Thyroid gland (tissue), 4 donors: ENCODE data around the gene ZNF441. TPM values are rescaled to one million over a fixed set of nuclear protein-coding genes. Genes with fewer than 3 reads are reported as not detected.

ENCODE experiments used
- DNase-seq, 2 donors: peaks; one replicate each; pipeline ENCODE4 v3.0.0-alpha.2; 2019
- H3K27ac ChIP-seq, 3 donors: fragments of 200-600 bp; sonication (generic); 1 replicate in 2 of 3; 2 replicates in 1 of 3; pipeline ENCODE4 v1.5.1; 2016 to 2019; ENCODE audit warnings: mild to moderate bottlenecking in 1 of 3, moderate library complexity in 1 of 3
- H3K27me3 ChIP-seq: fragments of 200-600 bp; sonication (generic); one replicate; pipeline ENCODE4 v1.5.1; 2019
- H3K36me3 ChIP-seq, 2 donors: fragments of 200-600 bp; sonication (generic); one replicate each; pipeline ENCODE4 v1.5.1; 2016 to 2019
- H3K4me1 ChIP-seq, 2 donors: fragments of 200-600 bp; sonication (generic); one replicate each; pipeline ENCODE4 v1.5.1; 2017 to 2019
- H3K4me3 ChIP-seq, 3 donors: fragments of 200-600 bp; sonication (generic); replicated peaks in 1 of 3; 1 replicate in 2 of 3; 2 replicates in 1 of 3; pipeline ENCODE4 v1.5.1; 2016; ENCODE audit warnings: mild to moderate bottlenecking in 1 of 3
- H3K9me3 ChIP-seq: fragments of 200-600 bp; sonication (generic); one replicate; pipeline ENCODE4 v1.5.1; 2017
- CTCF ChIP-seq, 6 experiments: fragments of 200-600 bp in 3 of 6; fragments of 450-650 bp in 3 of 6; sonication (generic) in 3 of 6; IDR thresholded peaks; one replicate each; pipeline ENCODE4 v1.5.1; 2016 to 2019; ENCODE audit warnings: antibody characterized with exemption in 6 of 6, mild to moderate bottlenecking in 2 of 6, inconsistent platforms in 1 of 6, moderate library complexity in 1 of 6
- POLR2A ChIP-seq, 2 donors: fragments of 450-650 bp; IDR thresholded peaks; one replicate each; pipeline ENCODE4 v1.6.1; 2017; ENCODE audit warnings: antibody characterized with exemption in 2 of 2, mild to moderate bottlenecking in 2 of 2, moderate library complexity in 1 of 2
- WGBS, 2 donors: methylation state at CpG; one replicate each; pipeline ENCODE4 v1.1.5; 2017; 5-methylcytosine and 5-hydroxymethylcytosine counted together
- intact Hi-C: fragments of 100-400 bp; cut with DNase I; formaldehyde crosslinking; loops from one replicate; pipeline ENCODE4 v1.15.1; 2023
- total RNA-seq, 4 donors: library from RNA; depleted of rRNA; stranded (reverse); fragments of >200 nt; gene quantifications; one replicate each; pipeline ENCODE4 v1.2.3, GENCODE V29; 2016

Gene ZNF441
- total RNA-seq: 10 to 100 TPM; 17.8 to 56.4 (median 24.2) TPM

GRCh38 chr19:11766597-11767591 is at the start of gene ZNF441:
Gene ZNF441, plus strand, starts transcription at chr19:11767000. Its CDS starts 194 bp downstream, at chr19:11767194.
- WGBS, 2 donors: 0 to 1% methylated on average over 5 to 27 of the region's 61 CpGs
- H3K9me3 ChIP-seq: no peaks in the 10 kb centered on the region
- intact Hi-C loops: no loop called here
- H3K27ac ChIP-seq: peak within 1 kb of the TSS; percentile 72 to 91 (median 91)
- H3K4me3 ChIP-seq: peak within 1 kb of the TSS; percentile 29 to 63 (median 61)
- H3K27me3 ChIP-seq: no peaks in the 10 kb centered on the region
- TF ChIP-seq POLR2A (IDR thresholded peaks at IDR 0.05) (peak; percentile 35 to 87), CTCF (IDR thresholded peaks at IDR 0.05) (no peak)
- DNase-seq: peak; percentile 98 to 99
- H3K4me1 ChIP-seq: peaks cover 10 to 19% of the 10 kb centered on the region in 2 donors
- H3K36me3 ChIP-seq: no peaks in the 10 kb centered on the region

- no peak for DNase-seq
- 83 to 89% methylated on average over 5 of the region's 5 CpGs for WGBS, 2 donors
- Histone ChIP-seq H3K27ac (no peak overlapping the region), H3K9me3 (no peaks in the 10 kb centered on the region), H3K36me3 (peaks cover 17 to 22% of the 10 kb centered on the region in 2 donors), H3K4me1 (no peaks in the 10 kb centered on the region), H3K27me3 (no peaks in the 10 kb centered on the region), H3K4me3 (no peak overlapping the region)
- no peak for TF ChIP-seq POLR2A (IDR thresholded peaks at IDR 0.05)
- TF ChIP-seq CTCF (IDR thresholded peaks at IDR 0.05): no peak
- intact Hi-C loops: no loop called here
Measured at GRCh38 chr19:11721681-11722080, 45.1 kb upstream of the ZNF441 start.

- no peak for DNase-seq
- H3K27me3 ChIP-seq: no peaks in the 10 kb centered on the region
- WGBS, 2 donors: 96 to 98% methylated on average over 10 of the region's 10 CpGs
- H3K4me1 ChIP-seq: no peaks in the 10 kb centered on the region
- no peak overlapping the region for H3K27ac ChIP-seq
- intact Hi-C loops: no loop called here
- no peak overlapping the region for H3K4me3 ChIP-seq
- H3K9me3 ChIP-seq: no peaks in the 10 kb centered on the region
- TF ChIP-seq POLR2A (IDR thresholded peaks at IDR 0.05): no peak
- no peak for TF ChIP-seq CTCF (IDR thresholded peaks at IDR 0.05)
- peaks cover 17 to 22% of the 10 kb centered on the region in 2 donors for H3K36me3 ChIP-seq
Measured at GRCh38 chr19:11722414-11722813, 44.4 kb upstream of the ZNF441 start.

- WGBS, 2 donors: 92 to 94% methylated on average over 4 of the region's 4 CpGs
- Histone ChIP-seq H3K9me3 (no peaks in the 10 kb centered on the region), H3K27me3 (no peaks in the 10 kb centered on the region), H3K4me3 (no peak overlapping the region), H3K4me1 (no peaks in the 10 kb centered on the region), H3K36me3 (no peaks in the 10 kb centered on the region), H3K27ac (no peak overlapping the region)
- no peak for TF ChIP-seq POLR2A (IDR thresholded peaks at IDR 0.05)
- TF ChIP-seq CTCF (IDR thresholded peaks at IDR 0.05): no peak
- intact Hi-C loops: no loop called here
- no peak for DNase-seq
Measured at GRCh38 chr19:11729586-11729985, 37.2 kb upstream of the ZNF441 start.

- Histone ChIP-seq H3K36me3 (no peaks in the 10 kb centered on the region), H3K4me3 (no peak overlapping the region), H3K9me3 (no peaks in the 10 kb centered on the region), H3K27ac (no peak overlapping the region), H3K4me1 (peaks cover 8 to 18% of the 10 kb centered on the region in 2 donors), H3K27me3 (no peaks in the 10 kb centered on the region)
- TF ChIP-seq POLR2A (IDR thresholded peaks at IDR 0.05) (no peak), CTCF (IDR thresholded peaks at IDR 0.05) (no peak)
- peak; percentile 7 to 17 for DNase-seq
- intact Hi-C loops: no loop called here
- 90 to 95% methylated on average over 1 of the region's 1 CpG for WGBS, 2 donors
Measured at GRCh38 chr19:11735375-11735774, 31.4 kb upstream of the ZNF441 start.
